HCT116 (cell line): ENCODE results near the gene OR2AE1. TPM values are rescaled to one million over a fixed set of nuclear protein-coding genes. Genes with fewer than 3 reads are reported as not detected.

Experiments used
- ATAC-seq: fragments of 200-7000 bp; cut with Tn5 transposase; 2 replicates; pipeline ENCODE4 v1.9.1; 2020; ENCODE audit warnings: mild to moderate bottlenecking, moderate library complexity
- BruUV-seq: library from RNA; stranded (reverse); fragments of 400-500 nt; replicated peaks from 2 replicates; lab custom pipeline; 2021; lab: Mats Ljungman, UMichigan
- CTCF ChIA-PET: fragments of 300-600 bp; sonication (Branson Sonifier 250); formaldehyde crosslinking; loops from one replicate; lab custom pipeline; 2021; ENCODE audit warnings: antibody characterized with exemption; lab: Charles Lee
- POLR2A ChIA-PET: fragments of 300-600, 350-600 bp; sonication (Branson Sonifier 250); formaldehyde crosslinking; loops from one replicate; lab custom pipeline; 2021; ENCODE audit warnings: antibody characterized with exemption; lab: Charles Lee
- RAD21 ChIA-PET, 2 experiments: fragments of 300-600 bp; sonication (Branson Sonifier 250); formaldehyde crosslinking; loops; one replicate each; lab custom pipeline; 2023; ENCODE audit warnings: low total read pairs in 2 of 2; ENCODE audit not compliant: uncharacterized antibody in 2 of 2, unreplicated experiment in 2 of 2, low non-redundant PET in 1 of 2; lab: Charles Lee
- DNase-seq: peaks from one replicate; pipeline ENCODE4 v3.0.0-alpha.2; 2010; ENCODE audit warnings: low read depth, low spot score
- H2AFZ ChIP-seq: fragments of 200-600 bp; shearing (Covaris generic), sonication (generic); 2 replicates; pipeline ENCODE4 v1.6.1; 2017; ENCODE audit warnings: low read depth, mixed run types, mixed read lengths, antibody characterized with exemption, low read length; ENCODE audit not compliant: poor library complexity, severe bottlenecking
- H3K27ac ChIP-seq: 2 replicates; pipeline ENCODE4 v1.5.1; 2012; ENCODE audit warnings: low read depth, low read length
- H3K27me3 ChIP-seq: fragments of 200-600 bp; sonication (generic); 2 replicates; pipeline ENCODE4 v1.6.1; 2016; ENCODE audit warnings: mixed run types, low read length, mixed read lengths; ENCODE audit not compliant: insufficient read depth
- H3K36me3 ChIP-seq, 2 experiments: fragments of 200-500 bp in 1 of 2; fragments of 200-600 bp in 1 of 2; sonication (Bioruptor generic) in 1 of 2; sonication (generic) in 1 of 2; 2 replicates each; pipeline versions ENCODE4 v1.5.1 to v1.6.1; 2014 to 2016; ENCODE audit warnings: low read length in 2 of 2, inconsistent platforms in 1 of 2, mixed read lengths in 1 of 2, mixed run types in 1 of 2; ENCODE audit not compliant: insufficient read depth in 2 of 2, control insufficient read depth in 1 of 2
- H3K4me1 ChIP-seq, 2 experiments: fragments of 200-600 bp in 1 of 2; sonication (generic) in 1 of 2; 2 replicates each; pipeline versions ENCODE4 v1.5.1 to v1.6.1; 2012 to 2017; ENCODE audit warnings: low read length in 2 of 2, inconsistent platforms in 1 of 2, mild to moderate bottlenecking in 1 of 2, mixed read lengths in 1 of 2, mixed run types in 1 of 2, moderate library complexity in 1 of 2; ENCODE audit not compliant: insufficient read depth in 2 of 2, control insufficient read depth in 1 of 2
- H3K4me2 ChIP-seq: fragments of 200-600 bp; sonication (generic); 2 replicates; pipeline ENCODE4 v1.6.1; 2017; ENCODE audit warnings: mixed run types, low read length, mixed read lengths
- H3K4me3 ChIP-seq, 2 experiments: fragments of 200-600 bp in 1 of 2; sonication (generic) in 1 of 2; replicated peaks in 1 of 2; 2 replicates each; pipeline ENCODE4 v1.5.1; 2011 to 2016; ENCODE audit warnings: low read length in 2 of 2, control low read depth in 1 of 2, low read depth in 1 of 2, mild to moderate bottlenecking in 1 of 2, mixed read lengths in 1 of 2, mixed run types in 1 of 2
- H3K79me2 ChIP-seq: fragments of 200-600 bp; sonication (generic); 2 replicates; pipeline ENCODE4 v1.6.1; 2017; ENCODE audit warnings: mild to moderate bottlenecking, mixed run types, low read length, moderate library complexity, mixed read lengths; ENCODE audit not compliant: insufficient read depth
- H3K9ac ChIP-seq: fragments of 200-600 bp; sonication (generic); 2 replicates; pipeline ENCODE4 v1.6.1; 2016; ENCODE audit warnings: low read length, mixed read lengths
- H3K9me2 ChIP-seq: fragments of 200-600 bp; sonication (generic), shearing (Covaris generic); 2 replicates; pipeline ENCODE4 v1.6.1; 2017; ENCODE audit warnings: mixed run types, mild to moderate bottlenecking, moderate library complexity; ENCODE audit not compliant: insufficient read depth
- H3K9me3 ChIP-seq, 2 experiments: fragments of 200-500 bp in 1 of 2; fragments of 200-600 bp in 1 of 2; sonication (Bioruptor generic) in 1 of 2; sonication (generic) in 1 of 2; 2 replicates each; pipeline ENCODE4 v1.6.1; 2014 to 2017; ENCODE audit warnings: low read length in 2 of 2, mixed read lengths in 2 of 2, inconsistent platforms in 1 of 2, low read depth in 1 of 2, mild to moderate bottlenecking in 1 of 2, mixed run types in 1 of 2, moderate library complexity in 1 of 2; ENCODE audit not compliant: control insufficient read depth in 1 of 2, insufficient read depth in 1 of 2
- H4K20me1 ChIP-seq: fragments of 200-600 bp; sonication (generic), shearing (Covaris generic); 2 replicates; pipeline ENCODE4 v1.6.1; 2017; ENCODE audit warnings: mixed run types, mild to moderate bottlenecking, moderate library complexity; ENCODE audit not compliant: insufficient read depth
- ATF3 ChIP-seq: IDR thresholded peaks from 2 replicates; pipeline ENCODE4 v1.6.1; 2012
- CBX3 ChIP-seq: IDR thresholded peaks from 2 replicates; pipeline ENCODE4 v1.6.1; 2012; ENCODE audit warnings: low read depth
- ELF1 ChIP-seq: IDR thresholded peaks from 2 replicates; pipeline ENCODE4 v1.6.1; 2012; ENCODE audit warnings: low read depth, borderline replicate concordance
- EZH2 ChIP-seq: fragments of 200-600 bp; sonication (generic); IDR thresholded peaks from 2 replicates; pipeline ENCODE4 v1.6.1; 2017; ENCODE audit warnings: antibody characterized with exemption, mixed run types
- EZH2phosphoT487 ChIP-seq: fragments of 200-600 bp; IDR thresholded peaks from 2 replicates; pipeline ENCODE4 v1.6.1; 2018; ENCODE audit warnings: antibody characterized with exemption, borderline replicate concordance
- FOSL1 ChIP-seq: IDR thresholded peaks from 2 replicates; pipeline ENCODE4 v1.6.1; 2012; ENCODE audit warnings: low read depth
- JUND ChIP-seq: IDR thresholded peaks from 2 replicates; pipeline ENCODE4 v1.6.1; 2012
- MAX ChIP-seq: IDR thresholded peaks from 2 replicates; pipeline ENCODE4 v1.6.1; 2012
- POLR2A ChIP-seq: IDR thresholded peaks from 2 replicates; pipeline ENCODE4 v1.7.0; 2011; ENCODE audit warnings: borderline replicate concordance; ENCODE audit not compliant: insufficient read depth, insufficient read length; ENCODE audit errors: extremely low read depth
- POLR2AphosphoS5 ChIP-seq: IDR thresholded peaks from 2 replicates; pipeline ENCODE4 v1.6.1; 2011; ENCODE audit warnings: mild to moderate bottlenecking, low read depth, low read length, moderate library complexity
- RAD21 ChIP-seq: IDR thresholded peaks from 2 replicates; pipeline ENCODE4 v1.6.1; 2012; ENCODE audit warnings: low read depth, mild to moderate bottlenecking
- REST ChIP-seq: IDR thresholded peaks from 2 replicates; pipeline ENCODE4 v1.6.1; 2012; ENCODE audit warnings: low read depth
- SP1 ChIP-seq: IDR thresholded peaks from 2 replicates; pipeline ENCODE4 v1.6.1; 2012; ENCODE audit warnings: low read depth
- SRF ChIP-seq: IDR thresholded peaks from 2 replicates; pipeline ENCODE4 v1.6.1; 2012; ENCODE audit warnings: low read depth
- TCF7L2 ChIP-seq: IDR thresholded peaks from 2 replicates; pipeline ENCODE4 v1.7.0; 2011; ENCODE audit warnings: borderline replicate concordance, inconsistent platforms; ENCODE audit not compliant: insufficient read depth, insufficient read length; ENCODE audit errors: extremely low read depth
- ZFX ChIP-seq: fragments of 450-650 bp; IDR thresholded peaks from 2 replicates; pipeline ENCODE4 v1.6.1; 2017
- ZNF274 ChIP-seq: fragments of 200-500 bp; sonication (Bioruptor generic); IDR thresholded peaks from 2 replicates; pipeline ENCODE4 v1.6.1; 2014; ENCODE audit warnings: mild to moderate bottlenecking, low read depth, low read length, inconsistent platforms
- intact Hi-C: fragments of 100-400 bp; cut with micrococcal nuclease; formaldehyde crosslinking; loops from 2 replicates; pipeline ENCODE4 v1.10.0; 2022
- total RNA-seq: library from RNA; stranded (reverse); gene quantifications from one replicate; pipeline ENCODE4 v1.2.1, GENCODE V29; 2021; ENCODE audit not compliant: unreplicated experiment
- TF ChIP-seq, protein P1 (sequence below): IDR thresholded peaks from 2 replicates; pipeline ENCODE4 v1.6.1; 2011; ENCODE audit warnings: mild to moderate bottlenecking, low read length, moderate library complexity; ENCODE audit not compliant: insufficient replicate concordance; ENCODE audit errors: extremely low read depth
- TF ChIP-seq, protein P2 (sequence below), 3 experiments: fragments of 200-600 bp in 1 of 3; sonication (generic) in 1 of 3; IDR thresholded peaks in 2 of 3; conservative IDR thresholded peaks in 1 of 3; 2 replicates each; pipeline ENCODE4 v1.5.1; 2012 to 2017; ENCODE audit warnings: low read depth in 2 of 3, low read length in 2 of 3, antibody characterized with exemption in 1 of 3, borderline replicate concordance in 1 of 3, control low read depth in 1 of 3, mild to moderate bottlenecking in 1 of 3, mixed read lengths in 1 of 3, mixed run types in 1 of 3, moderate library complexity in 1 of 3; ENCODE audit not compliant: insufficient read depth in 1 of 3

The OR2AE1 gene
- total RNA-seq, 1 experiment from 2014 or later: not detected

GRCh38 chr7:99840136-99840869, 36.5 kb downstream of the OR2AE1 start:
- no peak overlapping the region for H2AFZ ChIP-seq
- BruUV-seq: no TSS peak
- H3K4me1 ChIP-seq: no peaks in the 10 kb centered on the region
- no peak for DNase-seq
- no peak overlapping the region for H3K9ac ChIP-seq
- H3K27ac ChIP-seq: no peak overlapping the region
- ATAC-seq: no peak
- no peak for TF ChIP-seq SRF
- TF ChIP-seq POLR2A: no peak
- no peak for TF ChIP-seq ZFX
- TF ChIP-seq CBX3: no peak
- TF ChIP-seq, protein P1, sequence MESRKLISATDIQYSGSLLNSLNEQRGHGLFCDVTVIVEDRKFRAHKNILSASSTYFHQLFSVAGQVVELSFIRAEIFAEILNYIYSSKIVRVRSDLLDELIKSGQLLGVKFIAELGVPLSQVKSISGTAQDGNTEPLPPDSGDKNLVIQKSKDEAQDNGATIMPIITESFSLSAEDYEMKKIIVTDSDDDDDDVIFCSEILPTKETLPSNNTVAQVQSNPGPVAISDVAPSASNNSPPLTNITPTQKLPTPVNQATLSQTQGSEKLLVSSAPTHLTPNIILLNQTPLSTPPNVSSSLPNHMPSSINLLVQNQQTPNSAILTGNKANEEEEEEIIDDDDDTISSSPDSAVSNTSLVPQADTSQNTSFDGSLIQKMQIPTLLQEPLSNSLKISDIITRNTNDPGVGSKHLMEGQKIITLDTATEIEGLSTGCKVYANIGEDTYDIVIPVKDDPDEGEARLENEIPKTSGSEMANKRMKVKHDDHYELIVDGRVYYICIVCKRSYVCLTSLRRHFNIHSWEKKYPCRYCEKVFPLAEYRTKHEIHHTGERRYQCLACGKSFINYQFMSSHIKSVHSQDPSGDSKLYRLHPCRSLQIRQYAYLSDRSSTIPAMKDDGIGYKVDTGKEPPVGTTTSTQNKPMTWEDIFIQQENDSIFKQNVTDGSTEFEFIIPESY: no peak
- TF ChIP-seq ATF3: no peak
- TF ChIP-seq SP1: no peak
- TF ChIP-seq ELF1: no peak
- no peak for TF ChIP-seq FOSL1
- no peak for TF ChIP-seq EZH2phosphoT487
- TF ChIP-seq EZH2: no peak
- no peak for TF ChIP-seq JUND
- no peak for TF ChIP-seq ZNF274
- TF ChIP-seq, protein P2, sequence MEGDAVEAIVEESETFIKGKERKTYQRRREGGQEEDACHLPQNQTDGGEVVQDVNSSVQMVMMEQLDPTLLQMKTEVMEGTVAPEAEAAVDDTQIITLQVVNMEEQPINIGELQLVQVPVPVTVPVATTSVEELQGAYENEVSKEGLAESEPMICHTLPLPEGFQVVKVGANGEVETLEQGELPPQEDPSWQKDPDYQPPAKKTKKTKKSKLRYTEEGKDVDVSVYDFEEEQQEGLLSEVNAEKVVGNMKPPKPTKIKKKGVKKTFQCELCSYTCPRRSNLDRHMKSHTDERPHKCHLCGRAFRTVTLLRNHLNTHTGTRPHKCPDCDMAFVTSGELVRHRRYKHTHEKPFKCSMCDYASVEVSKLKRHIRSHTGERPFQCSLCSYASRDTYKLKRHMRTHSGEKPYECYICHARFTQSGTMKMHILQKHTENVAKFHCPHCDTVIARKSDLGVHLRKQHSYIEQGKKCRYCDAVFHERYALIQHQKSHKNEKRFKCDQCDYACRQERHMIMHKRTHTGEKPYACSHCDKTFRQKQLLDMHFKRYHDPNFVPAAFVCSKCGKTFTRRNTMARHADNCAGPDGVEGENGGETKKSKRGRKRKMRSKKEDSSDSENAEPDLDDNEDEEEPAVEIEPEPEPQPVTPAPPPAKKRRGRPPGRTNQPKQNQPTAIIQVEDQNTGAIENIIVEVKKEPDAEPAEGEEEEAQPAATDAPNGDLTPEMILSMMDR (IDR thresholded peaks at IDR 0.05 in 2 of 3, conservative IDR thresholded peaks at IDR 0.05 in 1 of 3; ENCODE audit: borderline replicate concordance in 1 of 3, insufficient read depth in 1 of 3, low read depth in 2 of 3, low read length in 2 of 3): no peak
- no peak for TF ChIP-seq RAD21
- no peak for TF ChIP-seq REST
- TF ChIP-seq POLR2AphosphoS5: no peak
- TF ChIP-seq MAX: no peak
- TF ChIP-seq TCF7L2: no peak
- TF ChIP-seq, all 23 proteins: peak for 0
- Histone ChIP-seq H3K9me2 (no peaks in the 10 kb centered on the region), H3K4me2 (no peak overlapping the region), H3K9me3 (no peaks in the 10 kb centered on the region), H3K79me2 (no peaks in the 10 kb centered on the region), H3K27me3 (peaks cover 3% of the 10 kb centered on the region; the same call in 1 of the 2 replicates), H3K4me3 (no peak overlapping the region), H4K20me1 (no peaks in the 10 kb centered on the region), H3K36me3 (no peaks in the 10 kb centered on the region)
- intact Hi-C loops: no loop called here
- CTCF ChIA-PET: no interaction called here
- RAD21 ChIA-PET: interaction anchor here in 1 of 2 experiments (1.3 kb wide), 1 partner anchor 315 kb away, joined by 3 read pairs; no protein-coding TSS in a partner anchor
- POLR2A ChIA-PET: no interaction called here
